T-helper 1 cell treated with Interleukin-12 subunit alpha and Interleukin-12 subunit beta and Interleukin-4 antibody, amounts not matched to agents 30 μg/mL and 1 μg/mL, for 36 hours (primary cell): ENCODE results near the gene SQOR.
"Not testable (repeated sequence)": the region's sequence is repeated elsewhere in the genome, so short reads cannot be mapped to it uniquely, and the experiment has no call there.

Experiments used
- H3K27ac Mint-ChIP-seq: one replicate; pipeline ENCODE4 v1.8.0; 2021; ENCODE audit warnings: mild to moderate bottlenecking, mixed read lengths
- H3K27me3 Mint-ChIP-seq: one replicate; pipeline ENCODE4 v1.8.0; 2021; ENCODE audit warnings: low read depth, mixed read lengths
- H3K36me3 Mint-ChIP-seq: one replicate; pipeline ENCODE4 v1.8.0; 2021; ENCODE audit warnings: low read depth, mixed read lengths
- H3K4me1 Mint-ChIP-seq: one replicate; pipeline ENCODE4 v1.8.0; 2021; ENCODE audit warnings: low read depth, mixed read lengths
- H3K4me3 Mint-ChIP-seq: one replicate; pipeline ENCODE4 v1.8.0; 2021; ENCODE audit warnings: mild to moderate bottlenecking, moderate library complexity, mixed read lengths
- H3K9me3 Mint-ChIP-seq: one replicate; pipeline ENCODE4 v1.8.0; 2021; ENCODE audit warnings: mixed read lengths

Gene SQOR

GRCh38 chr15:45641999-45642932 lies 7.4 kb downstream of the SQOR start:
- H3K27ac Mint-ChIP-seq: no peak overlapping the region

GRCh38 chr15:45644437-45644836 lies 9.6 kb downstream of the SQOR start:
- H3K4me3 Mint-ChIP-seq: no peak overlapping the region
- H3K27ac Mint-ChIP-seq: peak overlapping the region; percentile 61
- H3K27me3 Mint-ChIP-seq: no peaks in the 10 kb centered on the region
- H3K4me1 Mint-ChIP-seq: peaks cover 59% of the 10 kb centered on the region
- H3K9me3 Mint-ChIP-seq: no peaks in the 10 kb centered on the region
- H3K36me3 Mint-ChIP-seq: peaks cover 44% of the 10 kb centered on the region

More at GRCh38 chr15:45641999-45642932, 7.4 kb downstream of the SQOR start:
- no peak overlapping the region for H3K4me3 Mint-ChIP-seq
- H3K9me3 Mint-ChIP-seq: no peaks in the 10 kb centered on the region
- H3K4me1 Mint-ChIP-seq: peaks cover 64% of the 10 kb centered on the region
- H3K27me3 Mint-ChIP-seq: no peaks in the 10 kb centered on the region
- peaks cover 58% of the 10 kb centered on the region for H3K36me3 Mint-ChIP-seq

DNA sequence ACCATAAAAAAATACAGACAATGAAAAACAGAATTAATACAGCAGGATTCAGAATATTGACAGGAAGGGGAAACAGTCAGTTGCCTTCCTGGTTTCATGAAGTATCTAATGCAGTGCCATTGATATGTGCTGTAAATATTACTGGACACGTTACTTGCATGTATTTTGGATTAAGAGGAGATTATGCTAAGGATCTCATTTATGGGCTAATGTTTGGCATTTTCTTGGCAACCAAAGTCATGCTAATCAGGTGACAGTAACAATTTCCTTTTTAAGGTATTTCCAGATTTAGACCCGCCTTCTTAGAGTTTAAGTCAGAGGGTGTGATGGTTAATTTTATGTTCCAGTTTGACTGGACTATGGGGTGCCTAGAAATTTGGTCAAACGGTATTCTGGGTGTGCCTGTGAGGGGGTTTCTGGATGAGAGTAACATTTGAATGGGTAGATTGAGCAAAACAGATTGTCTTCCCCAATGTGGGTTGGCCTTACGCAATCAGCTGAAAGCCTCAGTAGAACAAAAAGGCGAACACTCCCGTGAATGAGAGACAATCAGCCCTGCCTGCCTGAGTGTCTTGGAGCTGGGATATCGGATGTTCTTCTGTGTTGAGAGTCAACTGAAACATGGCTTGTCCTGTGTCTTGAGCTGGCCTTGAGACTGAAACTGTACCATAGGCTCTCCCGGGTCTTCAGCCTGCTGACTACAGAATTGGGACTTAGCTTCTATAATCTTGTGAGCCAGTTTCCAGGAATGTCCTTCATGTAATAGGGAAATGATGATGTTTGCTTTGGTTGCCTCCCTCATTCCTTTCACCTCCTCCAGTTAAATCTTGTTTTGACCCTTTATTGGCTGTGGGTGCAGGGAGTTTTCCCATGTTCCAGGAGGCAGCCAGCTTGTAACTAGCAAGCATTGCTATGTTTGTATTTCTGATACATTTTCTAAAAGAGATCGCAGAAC lies 10.5 kb downstream of the SQOR start:
- no peak overlapping the region for H3K27ac Mint-ChIP-seq
- H3K27me3 Mint-ChIP-seq: no peaks in the 10 kb centered on the region
- H3K4me1 Mint-ChIP-seq: peaks cover 55% of the 10 kb centered on the region

GRCh38 chr15:45646220-45646619 lies 11.4 kb downstream of the SQOR start:
- peak overlapping the region; percentile 20 for H3K27ac Mint-ChIP-seq
- no peak overlapping the region for H3K4me3 Mint-ChIP-seq
- H3K4me1 Mint-ChIP-seq: peaks cover 52% of the 10 kb centered on the region
- peaks cover 38% of the 10 kb centered on the region for H3K36me3 Mint-ChIP-seq
- no peaks in the 10 kb centered on the region for H3K9me3 Mint-ChIP-seq
- no peaks in the 10 kb centered on the region for H3K27me3 Mint-ChIP-seq

More for the DNA sequence above, 10.5 kb downstream of the SQOR start:
- peak overlapping the region; percentile 22 for H3K4me3 Mint-ChIP-seq
- peaks cover 40% of the 10 kb centered on the region for H3K36me3 Mint-ChIP-seq
- H3K9me3 Mint-ChIP-seq: no peaks in the 10 kb centered on the region

- Mint-ChIP-seq H3K27me3 (no peaks in the 10 kb centered on the region), H3K4me3 (no peak overlapping the region), H3K36me3 (peaks cover 35% of the 10 kb centered on the region), H3K27ac (no peak overlapping the region), H3K9me3 (no peaks in the 10 kb centered on the region), H3K4me1 (peaks cover 39% of the 10 kb centered on the region)
These were observed 13.0 kb downstream of the SQOR start for GRCh38 chr15:45647828-45648227.

DNA sequence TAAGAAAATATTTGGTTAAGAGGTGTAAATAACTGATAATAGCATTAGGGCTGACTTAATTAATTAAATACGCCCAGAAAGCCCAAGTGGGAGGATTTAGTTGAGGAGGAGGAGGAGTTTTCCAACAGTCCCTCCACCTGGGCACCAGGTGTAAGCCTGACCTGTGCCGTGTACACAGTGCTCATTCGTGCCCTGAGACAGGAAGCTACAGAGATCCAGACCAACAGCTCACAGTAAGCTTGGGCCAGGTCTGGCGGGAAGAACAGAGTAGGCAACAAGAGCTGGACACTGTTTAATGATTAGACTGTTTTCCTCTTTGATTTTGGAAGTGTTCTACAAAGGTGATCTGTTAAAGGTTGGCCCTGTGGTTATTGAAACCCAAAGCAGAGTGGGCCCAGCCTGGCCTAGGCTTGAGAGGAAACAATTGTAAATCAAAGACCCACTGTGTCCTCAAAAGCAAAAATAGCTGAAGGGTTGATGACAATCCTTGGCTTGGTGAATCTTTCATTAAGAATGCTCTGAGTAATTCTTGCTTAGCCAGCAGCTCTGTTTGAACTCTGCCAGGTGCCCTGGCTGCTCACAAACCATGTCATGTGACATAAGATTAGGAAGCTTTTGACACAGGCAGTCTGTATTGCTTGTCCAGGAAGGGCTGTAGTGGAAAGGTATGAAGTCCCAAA lies 13.8 kb downstream of the SQOR start:
- no peak overlapping the region for H3K4me3 Mint-ChIP-seq
- peaks cover 31% of the 10 kb centered on the region for H3K36me3 Mint-ChIP-seq
- peaks cover 41% of the 10 kb centered on the region for H3K4me1 Mint-ChIP-seq
- H3K27ac Mint-ChIP-seq: peak overlapping the region; percentile 59
- H3K9me3 Mint-ChIP-seq: no peaks in the 10 kb centered on the region
- no peaks in the 10 kb centered on the region for H3K27me3 Mint-ChIP-seq

DNA sequence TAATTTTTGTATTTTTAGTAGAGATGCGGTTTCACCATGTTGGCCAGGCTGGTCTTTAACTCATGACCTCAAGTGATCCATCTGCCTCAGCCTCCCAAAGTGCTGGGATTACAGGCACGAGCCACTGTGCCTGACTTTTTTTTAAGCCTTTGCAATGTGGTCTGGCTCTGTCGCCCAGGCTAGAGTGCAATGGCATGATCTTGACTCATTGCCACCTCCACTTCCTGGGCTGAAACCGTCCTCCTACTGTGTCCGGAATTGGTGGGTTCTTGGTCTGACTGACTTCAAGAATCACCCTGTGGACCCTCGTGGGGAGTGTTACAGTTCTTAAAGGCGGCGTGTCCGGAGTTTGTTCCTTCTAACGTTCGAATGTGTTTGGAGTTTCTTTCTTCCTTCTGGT lies 15.2 kb downstream of the SQOR start:
- not testable (repeated sequence) for H3K27ac Mint-ChIP-seq, H3K9me3 Mint-ChIP-seq, H3K27me3 Mint-ChIP-seq, H3K4me3 Mint-ChIP-seq
- peaks cover 35% of the 10 kb centered on the region for H3K4me1 Mint-ChIP-seq
- peaks cover 24% of the 10 kb centered on the region for H3K36me3 Mint-ChIP-seq

- H3K4me3 Mint-ChIP-seq: no peak overlapping the region
- H3K9me3 Mint-ChIP-seq: no peaks in the 10 kb centered on the region
- H3K4me1 Mint-ChIP-seq: peaks cover 32% of the 10 kb centered on the region
- no peaks in the 10 kb centered on the region for H3K27me3 Mint-ChIP-seq
- H3K36me3 Mint-ChIP-seq: peaks cover 22% of the 10 kb centered on the region
- H3K27ac Mint-ChIP-seq: no peak overlapping the region
These were observed 16.2 kb downstream of the SQOR start for GRCh38 chr15:45650889-45651525.

DNA sequence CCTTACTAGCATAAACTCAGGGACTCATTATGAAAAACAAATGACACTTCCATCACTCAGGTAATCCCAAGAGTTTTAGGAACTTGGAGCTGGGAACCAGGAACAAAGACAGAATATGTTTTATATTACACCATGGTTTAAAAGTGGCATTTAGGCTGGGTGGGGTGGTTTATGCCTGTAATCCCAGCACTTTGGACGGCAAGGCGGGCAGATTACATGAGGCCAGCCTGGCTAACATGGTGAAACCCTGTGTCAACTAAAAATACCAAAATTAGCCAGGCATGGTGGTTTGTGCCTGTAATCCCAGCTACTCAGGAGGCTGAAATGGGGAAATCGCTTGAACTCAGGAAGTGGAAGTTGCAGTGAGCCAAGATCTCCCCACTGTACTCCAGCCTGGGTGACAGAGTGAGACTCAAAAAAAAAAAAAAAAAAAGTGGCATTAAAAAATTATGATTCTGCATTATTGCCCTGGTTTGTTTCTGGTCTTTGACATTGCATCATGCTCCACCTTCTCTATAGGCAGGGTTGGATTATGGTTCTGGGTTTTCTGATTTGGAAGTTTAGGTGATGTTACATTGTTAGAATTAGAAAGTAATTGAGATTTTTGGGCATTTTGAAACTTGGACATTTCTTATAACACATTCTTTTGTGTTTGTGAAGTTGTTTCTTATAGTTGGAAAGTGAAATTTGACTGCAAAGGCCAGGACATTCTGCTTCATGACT lies 19.0 kb downstream of the SQOR start:
- no peak overlapping the region for H3K27ac Mint-ChIP-seq
- H3K4me3 Mint-ChIP-seq: no peak overlapping the region
- H3K9me3 Mint-ChIP-seq: no peaks in the 10 kb centered on the region
- H3K27me3 Mint-ChIP-seq: no peaks in the 10 kb centered on the region
- peaks cover 25% of the 10 kb centered on the region for H3K4me1 Mint-ChIP-seq
- peaks cover 15% of the 10 kb centered on the region for H3K36me3 Mint-ChIP-seq

GRCh38 chr15:45654749-45655148 lies 19.9 kb downstream of the SQOR start:
- Mint-ChIP-seq H3K4me3 (no peak overlapping the region), H3K9me3 (no peaks in the 10 kb centered on the region), H3K4me1 (peaks cover 23% of the 10 kb centered on the region), H3K27me3 (no peaks in the 10 kb centered on the region), H3K27ac (no peak overlapping the region), H3K36me3 (peaks cover 21% of the 10 kb centered on the region)

GRCh38 chr15:45657254-45657653 lies 22.4 kb downstream of the SQOR start:
- no peaks in the 10 kb centered on the region for H3K27me3 Mint-ChIP-seq
- peaks cover 25% of the 10 kb centered on the region for H3K4me1 Mint-ChIP-seq
- H3K4me3 Mint-ChIP-seq: no peak overlapping the region
- H3K36me3 Mint-ChIP-seq: peaks cover 21% of the 10 kb centered on the region
- no peaks in the 10 kb centered on the region for H3K9me3 Mint-ChIP-seq
- H3K27ac Mint-ChIP-seq: no peak overlapping the region

DNA sequence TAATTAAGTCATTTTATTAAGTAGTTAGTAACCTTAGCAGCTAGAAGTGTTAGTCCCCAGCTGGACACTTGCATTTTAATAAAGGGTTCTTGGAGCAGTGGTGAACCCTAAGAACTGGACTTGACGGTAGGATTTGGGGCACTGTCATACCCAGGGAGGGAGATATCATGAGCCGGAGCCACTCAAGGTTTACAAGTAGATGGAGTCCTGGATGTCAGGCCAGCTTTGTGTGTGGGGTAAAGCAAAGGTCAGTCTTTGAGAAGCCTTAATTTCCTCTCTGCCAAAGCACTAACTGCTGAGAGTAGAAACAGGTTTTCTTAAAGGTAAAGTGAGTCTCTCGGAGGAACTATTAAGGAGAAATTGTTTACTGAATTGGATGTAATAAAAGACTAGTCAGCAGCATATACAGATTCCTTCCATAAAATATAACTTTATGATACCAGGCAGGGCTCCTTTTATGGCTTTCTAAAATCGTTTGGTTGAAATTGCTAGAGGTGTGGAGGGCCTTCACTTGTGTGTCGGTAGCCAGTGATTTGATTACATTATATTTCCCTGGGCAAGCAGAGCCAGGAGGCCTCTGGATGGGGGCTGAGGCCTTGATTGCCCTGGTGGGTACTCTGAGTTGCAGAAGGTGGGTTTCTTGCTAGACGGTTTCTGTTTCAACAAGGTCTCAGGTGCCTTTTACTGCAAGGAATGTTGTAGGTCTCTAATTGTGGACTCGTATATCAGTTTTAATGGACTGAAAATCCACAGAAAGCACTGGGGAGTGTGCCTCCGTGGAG lies 23.1 kb downstream of the SQOR start:
- Mint-ChIP-seq H3K36me3 (peaks cover 21% of the 10 kb centered on the region), H3K4me3 (no peak overlapping the region), H3K27ac (no peak overlapping the region), H3K27me3 (no peaks in the 10 kb centered on the region), H3K9me3 (no peaks in the 10 kb centered on the region), H3K4me1 (peaks cover 23% of the 10 kb centered on the region)
